ENCODE data around the gene PAX2.

PAX2 gene

GRCh38 chr10:100760726-100761125 is 15.3 kb downstream of the PAX2 start:
- DNase-seq, result no peak

- no peak for DNase-seq
These were observed 15.8 kb downstream of the PAX2 start for GRCh38 chr10:100761191-100761590.

GRCh38 chr10:100763043-100763747 is 17.8 kb downstream of the PAX2 start:
- no peak for DNase-seq

DNA sequence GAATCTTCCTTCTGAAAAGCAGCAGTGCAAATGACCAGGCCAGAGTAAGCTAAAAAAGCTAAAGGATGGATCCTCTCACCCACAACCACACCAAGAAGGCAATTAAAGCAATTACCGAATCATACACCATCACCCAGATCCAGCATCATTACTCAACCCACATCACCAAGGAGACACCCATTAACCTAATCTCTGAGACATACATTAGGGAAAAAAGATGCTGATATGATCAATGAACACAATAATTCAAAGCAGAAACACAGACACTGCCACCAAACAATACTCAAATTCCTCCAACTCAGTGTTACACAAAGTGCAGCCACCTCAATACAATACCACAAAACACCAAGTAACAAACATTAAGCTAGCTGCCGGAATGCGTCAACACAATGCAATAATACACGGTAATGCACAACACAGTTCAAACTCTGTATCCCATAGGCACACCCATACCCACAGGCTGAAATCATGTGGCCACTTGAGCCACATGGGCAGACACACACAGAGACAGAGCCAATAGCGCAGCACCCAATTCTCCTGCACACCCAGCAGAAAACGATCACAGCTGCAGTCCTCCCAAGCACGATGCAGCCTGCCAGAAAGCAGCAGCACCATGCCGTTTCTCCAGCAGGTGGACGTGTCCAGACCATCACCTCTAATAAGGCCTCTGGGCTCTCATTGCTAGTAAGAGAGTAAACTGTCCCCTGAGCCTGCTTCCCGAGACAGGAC is 21.5 kb downstream of the PAX2 start:
- no peak for DNase-seq

GRCh38 chr10:100767422-100767775 is 22.0 kb downstream of the PAX2 start:
- DNase-seq, result no peak

GRCh38 chr10:100769481-100769880 is 24.1 kb downstream of the PAX2 start:
- DNase-seq, result no peak

- DNase-seq, result no peak
These were observed 28.3 kb downstream of the PAX2 start for GRCh38 chr10:100773646-100774045.

DNA sequence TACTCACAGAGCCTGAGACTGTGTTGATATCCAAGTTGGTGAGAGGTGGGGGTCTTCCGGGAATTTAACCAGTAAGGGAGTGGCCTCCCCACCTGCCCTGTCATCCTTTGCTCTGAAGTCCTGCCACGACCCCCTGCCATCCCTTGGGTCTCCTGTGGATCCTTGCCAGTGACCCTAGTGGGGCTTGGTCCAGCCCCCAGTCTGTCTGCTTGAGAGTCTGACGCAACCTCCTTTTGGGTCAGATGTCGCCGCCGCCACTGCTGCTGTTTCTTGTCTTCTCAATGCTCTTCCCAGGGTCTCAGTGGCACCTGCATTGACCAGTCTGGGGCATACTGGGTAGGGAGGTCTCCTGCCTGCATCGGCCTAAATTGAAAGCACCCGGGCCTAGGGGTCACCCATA is 28.8 kb downstream of the PAX2 start:
- no peak for DNase-seq

- DNase-seq, result no peak
These were observed 29.5 kb downstream of the PAX2 start for GRCh38 chr10:100774876-100775275.

- DNase-seq, result no peak
These were observed 30.0 kb downstream of the PAX2 start for GRCh38 chr10:100775386-100775785.

DNA sequence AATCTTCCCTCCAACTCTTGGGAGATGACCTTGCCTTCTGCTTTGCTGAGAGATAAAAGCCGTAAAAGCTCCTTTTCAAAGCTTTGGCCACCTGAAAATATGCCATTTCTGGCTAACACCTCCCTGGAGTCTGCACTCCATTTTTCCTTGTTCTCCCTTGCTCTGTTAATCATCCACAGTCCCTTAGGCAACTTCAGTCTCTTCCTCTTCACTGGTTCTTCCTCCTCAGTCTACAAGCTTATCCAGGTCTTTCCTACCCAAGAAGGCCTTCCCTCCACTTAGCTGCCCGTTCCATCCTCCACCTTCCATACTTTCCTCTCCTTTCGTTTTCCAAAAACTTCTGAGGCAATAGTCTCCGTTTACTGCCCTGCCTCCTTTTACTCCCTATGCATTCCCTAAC is 30.5 kb downstream of the PAX2 start:
- DNase-seq, result no peak

GRCh38 chr10:100776671-100777070 is 31.3 kb downstream of the PAX2 start:
- DNase-seq, result no peak

DNA sequence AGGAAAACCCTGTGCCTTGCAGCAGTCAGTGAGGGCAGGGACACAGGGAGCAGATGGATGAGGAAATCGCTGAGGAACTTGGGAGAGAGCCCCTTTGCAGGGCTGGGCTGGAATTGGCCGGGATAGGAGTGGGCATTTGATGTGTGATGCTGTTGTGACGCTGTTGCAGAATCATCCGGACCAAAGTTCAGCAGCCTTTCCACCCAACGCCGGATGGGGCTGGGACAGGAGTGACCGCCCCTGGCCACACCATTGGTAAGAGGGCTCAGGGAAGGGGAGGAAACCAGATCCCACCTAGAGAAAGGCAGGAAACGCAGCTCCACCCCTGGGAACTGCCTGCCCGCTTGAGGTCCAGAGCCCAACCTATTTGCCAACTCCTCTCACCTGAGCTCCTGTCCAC is 33.9 kb downstream of the PAX2 start:
- no peak for DNase-seq

DNA sequence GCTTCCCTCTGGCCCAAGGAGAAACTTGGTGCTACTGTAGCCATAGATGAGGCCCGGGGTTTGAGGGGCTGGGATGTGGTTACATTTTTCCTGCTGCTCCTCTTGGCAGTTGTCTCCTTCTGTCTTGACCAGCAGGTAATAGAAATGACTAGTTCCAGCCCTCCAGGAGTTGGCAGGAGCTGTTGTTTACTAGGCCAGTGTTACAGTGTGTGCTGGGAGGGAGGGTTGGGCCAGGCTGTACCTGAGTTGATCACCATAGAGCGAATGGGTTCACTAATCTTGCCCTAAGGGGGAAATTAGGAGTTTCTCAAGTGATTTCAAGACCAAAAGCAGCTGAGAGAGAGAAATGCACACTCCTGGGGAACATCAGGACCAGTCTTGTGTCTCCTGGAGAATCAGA is 34.9 kb downstream of the PAX2 start:
- no peak for DNase-seq

- no peak for DNase-seq
These were observed 35.8 kb downstream of the PAX2 start for GRCh38 chr10:100781145-100781665.

GRCh38 chr10:100782461-100783244 is 37.3 kb downstream of the PAX2 start:
- DNase-seq, result no peak

DNA sequence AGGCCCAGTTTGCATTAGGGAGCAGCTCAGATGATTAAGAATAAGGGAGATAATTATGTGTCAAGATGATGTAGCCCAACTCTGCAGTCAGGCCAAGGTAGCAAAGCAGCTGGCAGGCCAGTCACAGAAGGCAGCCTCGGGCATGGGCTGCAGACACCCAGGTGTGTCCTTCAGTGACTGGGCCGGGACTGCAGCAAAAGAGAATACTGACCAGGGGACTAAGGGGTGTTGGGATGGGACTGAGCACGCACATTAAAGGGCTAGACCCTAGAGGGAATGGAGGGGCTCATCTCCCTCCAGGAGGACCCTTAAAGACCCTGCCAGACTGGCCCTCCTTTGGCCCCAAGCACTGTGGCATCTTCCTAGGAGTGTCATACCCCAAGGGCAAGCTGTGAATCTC is 38.7 kb downstream of the PAX2 start:
- DNase-seq, result no peak

DNA sequence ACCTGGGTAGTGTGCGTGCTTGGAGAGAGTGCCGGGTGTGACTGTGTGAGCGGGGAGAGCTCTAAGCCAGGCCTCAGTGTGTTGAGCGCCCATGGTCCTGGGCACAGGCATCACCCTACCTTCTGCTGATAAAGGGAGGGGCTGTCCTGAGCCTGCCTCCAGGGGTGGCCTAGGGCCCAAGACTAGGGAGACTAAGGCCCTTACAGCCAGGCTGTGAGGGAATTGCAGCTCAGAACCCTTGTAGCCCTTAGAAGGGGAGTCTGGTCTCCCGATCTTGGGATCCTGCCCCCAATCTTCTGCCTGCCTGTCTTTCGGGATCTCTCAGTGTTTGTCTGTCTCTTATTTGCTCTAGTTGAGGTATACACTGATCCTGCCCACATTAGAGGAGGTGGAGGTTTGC is 41.2 kb downstream of the PAX2 start:
- DNase-seq, result no peak

GRCh38 chr10:100788002-100788903 is 42.9 kb downstream of the PAX2 start:
- no peak for DNase-seq

DNA sequence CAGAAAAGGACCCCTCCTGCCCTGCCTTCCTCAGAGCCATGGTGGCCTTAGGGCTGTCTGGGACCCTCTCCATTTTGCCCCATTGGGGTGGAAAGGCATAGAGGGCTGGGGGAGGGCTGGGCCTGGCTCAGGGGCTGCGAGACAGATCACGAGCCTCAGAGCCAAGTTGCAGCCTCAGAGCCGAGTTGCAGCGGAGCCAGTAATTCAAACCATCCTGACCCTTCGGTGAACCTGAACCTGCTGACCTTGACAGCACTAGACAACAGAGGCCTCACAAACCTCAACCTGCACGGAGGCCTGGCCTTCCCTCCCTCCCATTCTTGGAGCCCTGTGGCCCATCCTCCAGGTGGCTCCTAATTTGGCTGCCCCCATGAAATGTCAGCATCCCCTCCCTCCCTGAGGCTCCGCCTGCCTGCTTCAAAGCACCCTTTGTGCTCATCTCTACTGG is 45.4 kb downstream of the PAX2 start:
- no peak for DNase-seq

DNA sequence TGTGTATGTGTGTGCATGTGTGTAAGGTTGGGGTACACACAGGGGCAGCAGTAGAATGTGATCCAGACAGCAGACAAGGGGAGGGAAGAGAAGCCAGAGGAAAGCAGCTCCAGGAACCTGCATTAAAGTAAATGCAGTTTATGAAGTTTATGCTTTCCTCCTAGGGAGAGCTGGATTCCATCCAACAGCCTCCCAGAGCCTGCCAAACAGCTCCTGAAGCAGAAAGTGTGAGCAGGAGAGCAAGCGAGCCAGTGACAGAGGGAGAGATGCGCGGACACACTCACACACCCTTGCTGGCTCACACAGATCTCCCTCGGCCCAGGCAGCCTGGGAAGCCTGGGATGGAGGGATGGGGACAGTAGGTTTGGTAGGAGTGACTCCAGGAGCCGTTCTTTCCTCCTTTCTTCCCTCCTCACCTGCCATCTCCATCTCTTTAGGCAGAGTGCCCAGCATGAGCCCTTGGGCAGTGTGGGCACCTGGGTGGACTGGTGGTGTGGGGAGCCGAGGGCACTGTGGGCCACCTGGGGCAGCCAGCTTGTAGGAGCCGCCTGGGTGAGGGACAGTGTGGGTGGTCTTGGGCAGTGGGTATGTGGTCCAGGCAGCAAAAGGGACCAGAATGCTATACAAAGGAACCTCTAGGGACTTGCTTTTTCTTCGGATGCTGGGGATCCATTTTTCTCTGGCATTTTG is 46.1 kb downstream of the PAX2 start:
- no peak for DNase-seq

GRCh38 chr10:100792574-100792973 is 47.2 kb downstream of the PAX2 start:
- DNase-seq, result no peak

All from T-helper 9 cell (primary cell).